GM23338 (cell line): ENCODE data around the gene PALLD. TPM values are rescaled to one million over a fixed set of nuclear protein-coding genes. Genes with fewer than 3 reads are reported as not detected.
A peak's percentile ranks its signal among the peaks of the same experiment; 100 is the strongest.

Experiments used
- ATAC-seq: fragments of 200-7000 bp; cut with Tn5 transposase; 3 replicates; pipeline ENCODE4 v1.9.1; 2020
- DNase-seq: peaks from one replicate; pipeline ENCODE4 v3.0.0-alpha.2; 2015; ENCODE audit warnings: low spot score
- H2AFZ ChIP-seq: fragments of 200-600 bp; sonication (generic); 2 replicates; pipeline ENCODE4 v1.8.0; 2016; ENCODE audit warnings: antibody characterized with exemption, mild to moderate bottlenecking, moderate library complexity
- H3F3A ChIP-seq: fragments of 200-600 bp; sonication (generic); replicated peaks from 2 replicates; pipeline ENCODE4 v1.8.0; 2017; ENCODE audit warnings: antibody characterized with exemption, mixed run types, low read depth
- H3K27ac ChIP-seq: fragments of 200-600 bp; sonication (generic); 2 replicates; pipeline ENCODE4 v1.6.1; 2016; ENCODE audit warnings: low read depth
- H3K27me3 ChIP-seq: fragments of 200-600 bp; sonication (generic); 2 replicates; pipeline ENCODE4 v1.8.0; 2016; ENCODE audit warnings: mild to moderate bottlenecking, mixed run types, moderate library complexity; ENCODE audit not compliant: insufficient read depth
- H3K36me3 ChIP-seq: fragments of 200-600 bp; sonication (generic); 2 replicates; pipeline ENCODE4 v1.8.0; 2016; ENCODE audit warnings: mild to moderate bottlenecking; ENCODE audit not compliant: insufficient read depth
- H3K4me1 ChIP-seq: fragments of 200-600 bp; sonication (generic); 2 replicates; pipeline ENCODE4 v1.8.0; 2016; ENCODE audit warnings: mild to moderate bottlenecking, moderate library complexity; ENCODE audit not compliant: insufficient read depth
- H3K4me2 ChIP-seq: fragments of 200-600 bp; sonication (generic); 2 replicates; pipeline ENCODE4 v1.7.1; 2017; ENCODE audit warnings: mixed run types
- H3K4me3 ChIP-seq: fragments of 200-600 bp; sonication (generic); 2 replicates; pipeline ENCODE4 v1.6.1; 2016; ENCODE audit warnings: mixed run types
- H3K79me2 ChIP-seq: fragments of 200-600 bp; sonication (generic); replicated peaks from 2 replicates; pipeline ENCODE4 v1.8.0; 2017; ENCODE audit warnings: mild to moderate bottlenecking; ENCODE audit not compliant: insufficient read depth
- H3K9me2 ChIP-seq: fragments of 200-600 bp; sonication (generic); 2 replicates; pipeline ENCODE4 v1.8.0; 2017; ENCODE audit not compliant: insufficient read depth
- H4K20me1 ChIP-seq: fragments of 200-600 bp; sonication (generic); replicated peaks from 2 replicates; pipeline ENCODE4 v1.8.0; 2017; ENCODE audit warnings: mild to moderate bottlenecking; ENCODE audit not compliant: insufficient read depth
- H3K27ac Mint-ChIP-seq: 2 replicates; pipeline ENCODE4 v1.8.0; 2020; ENCODE audit warnings: inconsistent platforms, mild to moderate bottlenecking, moderate library complexity, mixed read lengths
- H3K27me3 Mint-ChIP-seq: 3 replicates; pipeline ENCODE4 v1.8.0; 2022; ENCODE audit warnings: low read depth, mild to moderate bottlenecking, moderate library complexity, mixed read lengths, inconsistent platforms; ENCODE audit not compliant: insufficient read depth, poor library complexity
- H3K36me3 Mint-ChIP-seq: 3 replicates; pipeline ENCODE4 v1.8.0; 2021; ENCODE audit warnings: low read depth, mild to moderate bottlenecking, inconsistent platforms, moderate library complexity, mixed read lengths
- H3K4me1 Mint-ChIP-seq: 3 replicates; pipeline ENCODE4 v1.8.0; 2020; ENCODE audit warnings: mild to moderate bottlenecking, inconsistent platforms, mixed read lengths
- H3K4me3 Mint-ChIP-seq: 3 replicates; pipeline ENCODE4 v1.8.0; 2021; ENCODE audit warnings: moderate library complexity, mild to moderate bottlenecking, inconsistent platforms, mixed read lengths
- H3K9me3 Mint-ChIP-seq: 3 replicates; pipeline ENCODE4 v1.8.0; 2020; ENCODE audit warnings: moderate library complexity, mild to moderate bottlenecking, inconsistent platforms, mixed read lengths
- CREB1 ChIP-seq: fragments of 250-450 bp; sonication (Bioruptor Pico); IDR thresholded peaks from 2 replicates; pipeline ENCODE4 v1.5.0; 2020; ENCODE audit warnings: low read depth, mild to moderate bottlenecking, moderate library complexity
- ETS1 ChIP-seq: IDR thresholded peaks from 2 replicates; pipeline ENCODE4 v1.6.1; 2016; ENCODE audit warnings: antibody characterized with exemption
- NANOG ChIP-seq: IDR thresholded peaks from 2 replicates; pipeline ENCODE4 v1.6.1; 2016; ENCODE audit warnings: antibody characterized with exemption, borderline replicate concordance
- POLR2AphosphoS5 ChIP-seq: IDR thresholded peaks from 2 replicates; pipeline ENCODE4 v1.6.1; 2016; ENCODE audit warnings: antibody characterized with exemption, low read depth
- ZNF331 ChIP-seq: fragments of 250-450 bp; sonication (Bioruptor Pico); IDR thresholded peaks from 2 replicates; pipeline ENCODE4 v1.5.0; 2020; ENCODE audit warnings: low read depth, mild to moderate bottlenecking, moderate library complexity
- polyA plus RNA-seq: library from polyadenylated mRNA; unstranded; fragments of >200 nt; fragmentation: Nextera tagmentation; extraction: Ambion mirVana; gene quantifications from 2 replicates; pipeline ENCODE4 v1.2.1, GENCODE V29; 2016
- total RNA-seq: library from RNA; depleted of rRNA; stranded (reverse); fragments of >200 nt; shearing (Covaris generic); gene quantifications from 2 replicates; pipeline ENCODE4 v1.2.3, GENCODE V29; 2014
- TF ChIP-seq, protein P1 (sequence below): fragments of 250-450 bp; sonication (Bioruptor Pico); IDR thresholded peaks from 2 replicates; pipeline ENCODE4 v1.5.0; 2020; ENCODE audit warnings: mild to moderate bottlenecking, moderate library complexity

PALLD gene
- total and polyA plus RNA-seq, 2 experiments from 2014 or later, result 13.1 to 30.2 TPM

GRCh38 chr4:168557658-168558057, 60.8 kb downstream of the PALLD start (continued):
- TF ChIP-seq, protein P1, sequence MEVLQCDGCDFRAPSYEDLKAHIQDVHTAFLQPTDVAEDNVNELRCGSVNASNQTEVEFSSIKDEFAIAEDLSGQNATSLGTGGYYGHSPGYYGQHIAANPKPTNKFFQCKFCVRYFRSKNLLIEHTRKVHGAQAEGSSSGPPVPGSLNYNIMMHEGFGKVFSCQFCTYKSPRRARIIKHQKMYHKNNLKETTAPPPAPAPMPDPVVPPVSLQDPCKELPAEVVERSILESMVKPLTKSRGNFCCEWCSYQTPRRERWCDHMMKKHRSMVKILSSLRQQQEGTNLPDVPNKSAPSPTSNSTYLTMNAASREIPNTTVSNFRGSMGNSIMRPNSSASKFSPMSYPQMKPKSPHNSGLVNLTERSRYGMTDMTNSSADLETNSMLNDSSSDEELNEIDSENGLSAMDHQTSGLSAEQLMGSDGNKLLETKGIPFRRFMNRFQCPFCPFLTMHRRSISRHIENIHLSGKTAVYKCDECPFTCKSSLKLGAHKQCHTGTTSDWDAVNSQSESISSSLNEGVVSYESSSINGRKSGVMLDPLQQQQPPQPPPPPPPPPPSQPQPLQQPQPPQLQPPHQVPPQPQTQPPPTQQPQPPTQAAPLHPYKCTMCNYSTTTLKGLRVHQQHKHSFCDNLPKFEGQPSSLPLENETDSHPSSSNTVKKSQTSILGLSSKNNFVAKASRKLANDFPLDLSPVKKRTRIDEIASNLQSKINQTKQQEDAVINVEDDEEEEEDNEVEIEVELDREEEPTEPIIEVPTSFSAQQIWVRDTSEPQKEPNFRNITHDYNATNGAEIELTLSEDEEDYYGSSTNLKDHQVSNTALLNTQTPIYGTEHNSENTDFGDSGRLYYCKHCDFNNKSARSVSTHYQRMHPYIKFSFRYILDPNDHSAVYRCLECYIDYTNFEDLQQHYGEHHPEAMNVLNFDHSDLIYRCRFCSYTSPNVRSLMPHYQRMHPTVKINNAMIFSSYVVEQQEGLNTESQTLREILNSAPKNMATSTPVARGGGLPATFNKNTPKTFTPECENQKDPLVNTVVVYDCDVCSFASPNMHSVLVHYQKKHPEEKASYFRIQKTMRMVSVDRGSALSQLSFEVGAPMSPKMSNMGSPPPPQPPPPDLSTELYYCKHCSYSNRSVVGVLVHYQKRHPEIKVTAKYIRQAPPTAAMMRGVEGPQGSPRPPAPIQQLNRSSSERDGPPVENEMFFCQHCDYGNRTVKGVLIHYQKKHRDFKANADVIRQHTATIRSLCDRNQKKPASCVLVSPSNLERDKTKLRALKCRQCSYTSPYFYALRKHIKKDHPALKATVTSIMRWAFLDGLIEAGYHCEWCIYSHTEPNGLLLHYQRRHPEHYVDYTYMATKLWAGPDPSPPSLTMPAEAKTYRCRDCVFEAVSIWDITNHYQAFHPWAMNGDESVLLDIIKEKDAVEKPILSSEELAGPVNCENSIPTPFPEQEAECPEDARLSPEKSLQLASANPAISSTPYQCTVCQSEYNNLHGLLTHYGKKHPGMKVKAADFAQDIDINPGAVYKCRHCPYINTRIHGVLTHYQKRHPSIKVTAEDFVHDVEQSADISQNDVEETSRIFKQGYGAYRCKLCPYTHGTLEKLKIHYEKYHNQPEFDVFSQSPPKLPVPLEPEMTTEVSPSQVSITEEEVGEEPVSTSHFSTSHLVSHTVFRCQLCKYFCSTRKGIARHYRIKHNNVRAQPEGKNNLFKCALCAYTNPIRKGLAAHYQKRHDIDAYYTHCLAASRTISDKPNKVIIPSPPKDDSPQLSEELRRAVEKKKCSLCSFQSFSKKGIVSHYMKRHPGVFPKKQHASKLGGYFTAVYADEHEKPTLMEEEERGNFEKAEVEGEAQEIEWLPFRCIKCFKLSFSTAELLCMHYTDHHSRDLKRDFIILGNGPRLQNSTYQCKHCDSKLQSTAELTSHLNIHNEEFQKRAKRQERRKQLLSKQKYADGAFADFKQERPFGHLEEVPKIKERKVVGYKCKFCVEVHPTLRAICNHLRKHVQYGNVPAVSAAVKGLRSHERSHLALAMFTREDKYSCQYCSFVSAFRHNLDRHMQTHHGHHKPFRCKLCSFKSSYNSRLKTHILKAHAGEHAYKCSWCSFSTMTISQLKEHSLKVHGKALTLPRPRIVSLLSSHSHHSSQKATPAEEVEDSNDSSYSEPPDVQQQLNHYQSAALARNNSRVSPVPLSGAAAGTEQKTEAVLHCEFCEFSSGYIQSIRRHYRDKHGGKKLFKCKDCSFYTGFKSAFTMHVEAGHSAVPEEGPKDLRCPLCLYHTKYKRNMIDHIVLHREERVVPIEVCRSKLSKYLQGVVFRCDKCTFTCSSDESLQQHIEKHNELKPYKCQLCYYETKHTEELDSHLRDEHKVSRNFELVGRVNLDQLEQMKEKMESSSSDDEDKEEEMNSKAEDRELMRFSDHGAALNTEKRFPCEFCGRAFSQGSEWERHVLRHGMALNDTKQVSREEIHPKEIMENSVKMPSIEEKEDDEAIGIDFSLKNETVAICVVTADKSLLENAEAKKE (CRISPR knock-in tag), result no peak
- TF ChIP-seq ETS1, result no peak
- no peak for TF ChIP-seq ZNF331 (CRISPR knock-in tag)
- TF ChIP-seq POLR2AphosphoS5, result no peak
- no peak for TF ChIP-seq CREB1
- no peak for TF ChIP-seq NANOG

DNA sequence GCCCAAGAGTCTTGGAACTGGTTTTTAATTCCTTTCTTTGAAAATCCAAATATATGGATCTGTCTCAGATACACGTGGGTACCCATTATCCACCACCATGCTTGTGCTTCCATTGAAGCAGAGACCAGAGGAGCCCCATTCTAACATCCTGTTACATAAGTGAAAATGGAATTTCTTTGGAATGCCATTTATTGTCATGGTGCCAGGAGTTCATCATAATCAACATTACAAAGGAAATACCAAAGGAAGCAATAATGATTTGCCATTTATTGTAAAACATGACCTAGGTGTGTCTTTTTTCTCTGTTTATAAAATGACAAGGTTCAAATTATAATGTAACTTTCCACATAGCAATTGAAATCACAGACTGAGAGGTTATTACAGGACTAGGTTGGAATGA, 61.7 kb downstream of the PALLD start:
- Mint-ChIP-seq H3K9me3 (no peaks in the 10 kb centered on the region), H3K27me3 (no peaks in the 10 kb centered on the region)
- no peak overlapping the region for H3K4me2 ChIP-seq

More for the DNA sequence above, 61.7 kb downstream of the PALLD start:
- TF ChIP-seq POLR2AphosphoS5, result no peak
- Histone ChIP-seq H3K27me3 (no peaks in the 10 kb centered on the region), H3F3A (no peaks in the 10 kb centered on the region), H3K36me3 (no peaks in the 10 kb centered on the region), H4K20me1 (no peaks in the 10 kb centered on the region), H3K4me3 (no peak overlapping the region), H3K79me2 (no peaks in the 10 kb centered on the region), H2AFZ (peak overlapping the region; percentile 8; the same call in 1 of the 2 replicates), H3K9me2 (no peaks in the 10 kb centered on the region), H3K27ac (no peak overlapping the region), H3K4me1 (peaks cover 7% of the 10 kb centered on the region)
- Mint-ChIP-seq H3K27ac (peak overlapping the region; percentile 67; the same call in 1 of the 2 replicates), H3K4me1 (peaks cover 15% of the 10 kb centered on the region), H3K4me3 (no peak overlapping the region), H3K36me3 (peaks cover 3% of the 10 kb centered on the region; the same call in 1 of the 3 replicates)
- ATAC-seq (no peak), DNase-seq (peak; percentile 62)
